ENCODE results near the gene SGCB.
"Not testable (repeated sequence)": the region's sequence is repeated elsewhere in the genome, so short reads cannot be mapped to it uniquely, and the experiment has no call there.

Gene SGCB

DNA sequence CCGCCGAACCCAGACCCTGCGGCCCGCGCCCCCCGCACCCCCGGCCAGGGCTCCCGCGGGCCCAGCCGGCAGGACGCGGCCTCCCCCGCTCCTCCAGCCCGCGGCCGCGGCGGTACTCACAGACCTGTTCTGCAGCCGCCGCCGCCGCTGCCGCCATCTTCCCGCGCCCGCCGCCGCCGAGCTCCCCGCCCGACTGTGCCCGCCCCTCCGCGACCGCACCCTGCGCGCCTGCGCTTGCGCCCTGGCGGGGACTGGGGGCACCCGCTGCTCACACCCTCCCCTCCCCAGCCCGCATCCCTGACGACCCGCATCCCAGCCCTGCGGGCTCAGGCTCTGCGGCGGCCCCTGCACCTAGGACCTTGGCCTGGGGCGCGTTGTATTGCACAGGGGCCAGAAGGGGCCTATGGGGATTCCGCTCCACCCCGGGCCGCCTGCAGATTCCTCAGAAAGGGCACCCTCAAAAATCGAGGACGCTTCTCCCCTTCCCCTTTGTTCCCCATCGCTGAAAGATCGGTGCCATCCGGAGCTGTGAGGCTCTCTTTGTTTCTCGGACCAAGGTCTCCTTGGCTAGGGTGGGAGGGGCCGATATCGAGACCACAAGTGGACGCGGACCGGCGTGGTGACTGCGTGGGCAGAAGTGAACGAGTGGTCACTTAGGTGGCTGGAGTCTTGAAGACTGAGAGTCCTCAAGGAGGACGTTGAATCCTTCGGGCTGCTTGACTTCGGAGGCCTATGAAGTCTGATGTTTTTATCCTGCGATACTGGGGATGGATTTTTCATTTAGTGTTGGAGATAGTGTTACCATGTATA lies at the start of gene SGCB:
SGCB (minus strand) TSS at position 197 of the 810 bp plus-strand sequence; CDS start at position 157, 40 bp downstream.
- peak within 1 kb of the TSS; percentile 74 for H3K4me3 ChIP-seq (ENCODE audit: low read depth, low read length)
- TF ChIP-seq, protein P1, sequence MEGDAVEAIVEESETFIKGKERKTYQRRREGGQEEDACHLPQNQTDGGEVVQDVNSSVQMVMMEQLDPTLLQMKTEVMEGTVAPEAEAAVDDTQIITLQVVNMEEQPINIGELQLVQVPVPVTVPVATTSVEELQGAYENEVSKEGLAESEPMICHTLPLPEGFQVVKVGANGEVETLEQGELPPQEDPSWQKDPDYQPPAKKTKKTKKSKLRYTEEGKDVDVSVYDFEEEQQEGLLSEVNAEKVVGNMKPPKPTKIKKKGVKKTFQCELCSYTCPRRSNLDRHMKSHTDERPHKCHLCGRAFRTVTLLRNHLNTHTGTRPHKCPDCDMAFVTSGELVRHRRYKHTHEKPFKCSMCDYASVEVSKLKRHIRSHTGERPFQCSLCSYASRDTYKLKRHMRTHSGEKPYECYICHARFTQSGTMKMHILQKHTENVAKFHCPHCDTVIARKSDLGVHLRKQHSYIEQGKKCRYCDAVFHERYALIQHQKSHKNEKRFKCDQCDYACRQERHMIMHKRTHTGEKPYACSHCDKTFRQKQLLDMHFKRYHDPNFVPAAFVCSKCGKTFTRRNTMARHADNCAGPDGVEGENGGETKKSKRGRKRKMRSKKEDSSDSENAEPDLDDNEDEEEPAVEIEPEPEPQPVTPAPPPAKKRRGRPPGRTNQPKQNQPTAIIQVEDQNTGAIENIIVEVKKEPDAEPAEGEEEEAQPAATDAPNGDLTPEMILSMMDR (IDR thresholded peaks at IDR 0.05; ENCODE audit: borderline replicate concordance, insufficient read depth, low read depth, low read length), result no peak

- H3K4me3 ChIP-seq (ENCODE audit: low read depth, low read length), result not testable (repeated sequence)
These were observed 48.3 kb upstream of the SGCB start for GRCh38 chr4:52086425-52086824.

DNA sequence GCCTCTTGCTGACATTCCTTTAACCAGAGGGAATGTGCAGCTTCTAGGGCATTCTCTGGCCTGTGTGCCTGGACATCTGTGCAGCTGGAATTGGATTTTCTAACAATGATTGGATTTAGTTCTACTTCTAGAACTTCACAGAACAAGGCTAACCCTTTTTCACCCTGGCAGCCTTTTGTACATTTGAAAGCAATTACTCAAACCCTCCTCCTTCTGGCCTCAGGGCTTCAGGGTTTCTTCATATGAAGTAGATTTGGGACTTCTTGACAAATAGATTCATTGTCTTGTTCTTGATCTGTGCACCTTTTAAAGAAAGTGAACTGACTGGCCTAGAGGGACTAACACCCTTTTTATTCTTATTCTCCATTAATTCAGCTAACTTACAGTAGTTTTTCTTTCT lies 43.1 kb upstream of the SGCB start:
- TF ChIP-seq, protein P1 (IDR thresholded peaks at IDR 0.05; ENCODE audit: borderline replicate concordance, insufficient read depth, low read depth, low read length), result no peak
- no peak overlapping the region for H3K4me3 ChIP-seq (ENCODE audit: low read depth, low read length)

- no peak overlapping the region for H3K4me3 ChIP-seq (ENCODE audit: low read depth, low read length)
- TF ChIP-seq, protein P1 (IDR thresholded peaks at IDR 0.05; ENCODE audit: borderline replicate concordance, insufficient read depth, low read depth, low read length), result no peak
These were observed 41.6 kb upstream of the SGCB start for GRCh38 chr4:52079659-52080058.

DNA sequence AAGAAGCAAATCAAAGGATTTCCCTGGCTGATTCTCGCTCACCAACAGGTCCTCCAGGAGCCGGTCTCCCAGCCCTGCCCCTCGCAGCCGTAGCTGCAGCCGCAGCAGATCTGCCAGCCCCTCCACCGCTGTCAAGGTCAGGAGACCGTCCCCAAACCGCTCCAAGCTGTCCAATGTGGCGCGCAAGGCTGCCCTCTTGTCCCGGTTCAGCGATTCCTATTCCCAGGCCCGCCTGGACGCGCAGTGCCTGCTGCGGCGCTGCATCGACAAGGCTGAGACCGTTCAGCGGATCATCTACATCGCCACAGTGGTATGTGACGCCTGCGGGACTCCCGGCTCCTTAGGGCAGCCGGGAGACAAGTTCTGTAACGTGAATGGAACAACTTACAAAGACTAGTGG lies 38.6 kb upstream of the SGCB start:
- H3K4me3 ChIP-seq (ENCODE audit: low read depth, low read length), result no peak overlapping the region
- TF ChIP-seq, protein P1 (IDR thresholded peaks at IDR 0.05; ENCODE audit: borderline replicate concordance, insufficient read depth, low read depth, low read length), result no peak

DNA sequence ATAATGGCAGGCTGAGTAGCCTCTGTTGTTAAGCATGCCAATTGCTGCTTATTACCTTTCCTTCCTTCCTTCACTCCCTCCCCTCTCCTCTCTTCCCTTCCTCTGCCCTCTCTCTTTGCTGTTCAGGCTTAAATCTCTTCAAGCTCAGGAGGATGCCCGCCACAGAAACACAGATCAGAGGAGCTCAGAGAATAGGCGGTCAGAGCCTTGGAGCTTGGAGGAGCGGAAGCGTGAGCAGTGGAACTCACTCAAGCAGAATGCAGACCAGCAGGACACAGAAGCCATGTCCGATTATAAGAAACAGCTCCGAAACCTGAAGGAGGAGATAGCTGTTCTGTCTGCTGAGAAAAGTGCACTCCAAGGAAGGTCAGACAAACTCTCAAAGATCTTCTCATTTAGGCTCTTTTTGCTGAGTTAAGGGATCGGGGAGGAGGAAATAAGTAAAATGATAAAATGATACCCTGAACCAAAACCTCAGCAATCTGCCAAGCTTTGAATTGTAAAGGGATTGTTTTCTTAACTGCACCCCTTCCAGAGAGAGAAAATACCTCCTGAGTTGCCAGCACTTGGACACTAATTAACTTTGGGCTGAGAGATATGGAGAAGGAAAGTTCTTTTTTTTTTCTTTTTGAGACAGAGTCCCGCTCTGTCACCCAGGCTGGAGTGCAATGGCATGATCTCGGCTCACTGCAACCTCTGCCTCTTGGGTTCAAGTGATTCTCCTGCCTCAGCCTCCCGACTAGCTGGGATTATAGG lies 33.9 kb upstream of the SGCB start:
- H3K4me3 ChIP-seq (ENCODE audit: low read depth, low read length), result no peak overlapping the region
- TF ChIP-seq, protein P1 (IDR thresholded peaks at IDR 0.05; ENCODE audit: borderline replicate concordance, insufficient read depth, low read depth, low read length), result no peak

GRCh38 chr4:52069571-52069970 lies 31.5 kb upstream of the SGCB start:
- TF ChIP-seq, protein P1 (IDR thresholded peaks at IDR 0.05; ENCODE audit: borderline replicate concordance, insufficient read depth, low read depth, low read length), result no peak
- no peak overlapping the region for H3K4me3 ChIP-seq (ENCODE audit: low read depth, low read length)
